C4-2B (cell line): ENCODE measurements around the gene BTBD9.

Source experiments
- ZFX ChIP-seq: fragments of 450-650 bp; IDR thresholded peaks from 2 replicates; pipeline ENCODE4 v1.6.1; 2017
- TF ChIP-seq, protein P1 (sequence below): fragments of 450-650 bp; conservative IDR thresholded peaks from 2 replicates; pipeline ENCODE4 v1.5.1; 2017; ENCODE audit warnings: mild to moderate bottlenecking

DNA sequence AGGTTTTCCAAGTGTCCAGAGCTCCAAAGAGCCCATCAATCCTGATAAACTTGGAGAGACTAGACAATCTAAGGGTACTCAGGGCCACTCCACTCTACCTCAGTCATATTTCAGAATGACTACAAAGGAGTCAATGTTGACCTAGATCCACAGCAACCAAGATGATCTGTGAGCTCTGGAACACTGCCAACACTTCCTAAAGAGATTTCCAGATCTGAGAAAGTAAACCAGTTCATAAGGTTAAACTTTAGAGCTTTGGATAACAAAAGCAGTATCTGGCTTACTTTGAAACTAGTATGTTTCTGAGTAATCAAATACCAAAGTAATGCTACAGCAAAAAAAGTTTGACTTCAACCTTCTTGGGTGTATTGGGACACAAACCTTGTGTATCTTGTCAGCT is 122.7 kb downstream of the BTBD9 start:
- TF ChIP-seq, protein P1, sequence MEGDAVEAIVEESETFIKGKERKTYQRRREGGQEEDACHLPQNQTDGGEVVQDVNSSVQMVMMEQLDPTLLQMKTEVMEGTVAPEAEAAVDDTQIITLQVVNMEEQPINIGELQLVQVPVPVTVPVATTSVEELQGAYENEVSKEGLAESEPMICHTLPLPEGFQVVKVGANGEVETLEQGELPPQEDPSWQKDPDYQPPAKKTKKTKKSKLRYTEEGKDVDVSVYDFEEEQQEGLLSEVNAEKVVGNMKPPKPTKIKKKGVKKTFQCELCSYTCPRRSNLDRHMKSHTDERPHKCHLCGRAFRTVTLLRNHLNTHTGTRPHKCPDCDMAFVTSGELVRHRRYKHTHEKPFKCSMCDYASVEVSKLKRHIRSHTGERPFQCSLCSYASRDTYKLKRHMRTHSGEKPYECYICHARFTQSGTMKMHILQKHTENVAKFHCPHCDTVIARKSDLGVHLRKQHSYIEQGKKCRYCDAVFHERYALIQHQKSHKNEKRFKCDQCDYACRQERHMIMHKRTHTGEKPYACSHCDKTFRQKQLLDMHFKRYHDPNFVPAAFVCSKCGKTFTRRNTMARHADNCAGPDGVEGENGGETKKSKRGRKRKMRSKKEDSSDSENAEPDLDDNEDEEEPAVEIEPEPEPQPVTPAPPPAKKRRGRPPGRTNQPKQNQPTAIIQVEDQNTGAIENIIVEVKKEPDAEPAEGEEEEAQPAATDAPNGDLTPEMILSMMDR = no peak
- TF ChIP-seq ZFX = no peak
